Measurements from ENCODE around the gene CEACAM8.

Gene CEACAM8

GRCh38 chr19:42534391-42534790 lies 60.3 kb downstream of the CEACAM8 start:
- Histone ChIP-seq H3K9me3 (ENCODE audit: control insufficient read depth, insufficient read depth, low read depth, low read length) (no peaks in the 10 kb centered on the region), H3K4me3 (ENCODE audit: low read depth, low read length) (no peak overlapping the region), H3K4me1 (ENCODE audit: control insufficient read depth, insufficient read depth, low read length) (no peaks in the 10 kb centered on the region), H3K36me3 (ENCODE audit: control insufficient read depth in 2 of 2, insufficient read depth in 1 of 2, low read length in 2 of 2) (no peaks in the 10 kb centered on the region), H3K27ac (ENCODE audit: extremely low read depth, low read depth, low read length) (no peak overlapping the region)
- ChIA-PET CTCF (interaction anchor here (0.6 to 13.2 kb wide), 7 partner anchors 28 to 298 kb away, joined by 3 to 209 read pairs (median 5); no protein-coding TSS in a partner anchor), POLR2A (no interaction called here)
- no peak for TF ChIP-seq ZNF473 (tag by site-specific recombination; IDR thresholded peaks at IDR 0.05)
- no peak for TF ChIP-seq RBAK (tag by site-specific recombination; IDR thresholded peaks at IDR 0.05)
- TF ChIP-seq ZNF513 (tag by site-specific recombination; IDR thresholded peaks at IDR 0.05), result no peak
- no peak for TF ChIP-seq ZNF133 (tag by site-specific recombination; IDR thresholded peaks at IDR 0.05)
- TF ChIP-seq KLF16 (tag by site-specific recombination; IDR thresholded peaks at IDR 0.05), result no peak
- TF ChIP-seq HIC1 (tag by site-specific recombination; IDR thresholded peaks at IDR 0.05), result no peak
- no peak for TF ChIP-seq ZSCAN18 (tag by site-specific recombination; IDR thresholded peaks at IDR 0.05)

GRCh38 chr19:42532891-42533290 lies 61.8 kb downstream of the CEACAM8 start:
- Histone ChIP-seq H3K4me1 (ENCODE audit: control insufficient read depth, insufficient read depth, low read length) (no peaks in the 10 kb centered on the region), H3K4me3 (ENCODE audit: low read depth, low read length) (no peak overlapping the region), H3K27ac (ENCODE audit: extremely low read depth, low read depth, low read length) (no peak overlapping the region), H3K36me3 (ENCODE audit: control insufficient read depth in 2 of 2, insufficient read depth in 1 of 2, low read length in 2 of 2) (no peaks in the 10 kb centered on the region), H3K9me3 (ENCODE audit: control insufficient read depth, insufficient read depth, low read depth, low read length) (no peaks in the 10 kb centered on the region)
- ChIA-PET CTCF (interaction anchor here (0.6 to 13.2 kb wide), 10 partner anchors 9 to 150 kb away, joined by 3 to 209 read pairs (median 4); partner anchors contain the start of gene CXCL17), POLR2A (no interaction called here)
- no peak for TF ChIP-seq ZNF585B (tag by site-specific recombination; IDR thresholded peaks at IDR 0.05)
- no peak for TF ChIP-seq ZNF664 (tag by site-specific recombination; IDR thresholded peaks at IDR 0.05)
- TF ChIP-seq ZNF747 (tag by site-specific recombination; IDR thresholded peaks at IDR 0.05), result no peak
- no peak for TF ChIP-seq ZNF211 (tag by site-specific recombination; IDR thresholded peaks at IDR 0.05; ENCODE audit: low read depth)
- no peak for TF ChIP-seq ZSCAN18 (tag by site-specific recombination; IDR thresholded peaks at IDR 0.05)
- TF ChIP-seq ZNF16 (tag by site-specific recombination; IDR thresholded peaks at IDR 0.05; ENCODE audit: low read depth), result no peak
- TF ChIP-seq ZBTB26 (tag by site-specific recombination; optimal IDR thresholded peaks at IDR 0.05), result no peak
- no peak for TF ChIP-seq ZNF280C (tag by site-specific recombination; IDR thresholded peaks at IDR 0.05)
- no peak for TF ChIP-seq ZNF302 (tag by site-specific recombination; IDR thresholded peaks at IDR 0.05; ENCODE audit: low read depth)
- TF ChIP-seq ZNF274 (IDR thresholded peaks at IDR 0.05; ENCODE audit: low read length), result no peak
- no peak for TF ChIP-seq ZNF274 (tag by site-specific recombination; IDR thresholded peaks at IDR 0.05; ENCODE audit: borderline replicate concordance)
- TF ChIP-seq ZNF350 (tag by site-specific recombination; IDR thresholded peaks at IDR 0.05), result no peak
- TF ChIP-seq ZNF48 (tag by site-specific recombination; IDR thresholded peaks at IDR 0.05), result no peak
- no peak for TF ChIP-seq ZNF174 (tag by site-specific recombination; IDR thresholded peaks at IDR 0.05)
- TF ChIP-seq ZNF423 (tag by site-specific recombination; IDR thresholded peaks at IDR 0.05), result no peak
- TF ChIP-seq KLF7 (tag by site-specific recombination; IDR thresholded peaks at IDR 0.05; ENCODE audit: borderline replicate concordance), result no peak
- no peak for TF ChIP-seq PRDM4 (tag by site-specific recombination; IDR thresholded peaks at IDR 0.05)

Measured in HEK293 (cell line).